GM18951 (cell line): ENCODE data around the gene MYO1D.

ENCODE experiments used
- POLR2A ChIP-seq: IDR thresholded peaks from 4 replicates; pipeline ENCODE4 v1.6.1; 2011; ENCODE audit warnings: mild to moderate bottlenecking; ENCODE audit not compliant: insufficient read length, insufficient read depth; ENCODE audit errors: extremely low read depth
- in situ Hi-C: fragments of 300-500 bp; cut with MboI; formaldehyde crosslinking; loops from one replicate; pipeline ENCODE4 v1.12.0; 2022; ENCODE audit warnings: low sequenced_read_pairs, mixed read lengths, inconsistent platforms; ENCODE audit not compliant: unreplicated experiment

MYO1D gene

DNA sequence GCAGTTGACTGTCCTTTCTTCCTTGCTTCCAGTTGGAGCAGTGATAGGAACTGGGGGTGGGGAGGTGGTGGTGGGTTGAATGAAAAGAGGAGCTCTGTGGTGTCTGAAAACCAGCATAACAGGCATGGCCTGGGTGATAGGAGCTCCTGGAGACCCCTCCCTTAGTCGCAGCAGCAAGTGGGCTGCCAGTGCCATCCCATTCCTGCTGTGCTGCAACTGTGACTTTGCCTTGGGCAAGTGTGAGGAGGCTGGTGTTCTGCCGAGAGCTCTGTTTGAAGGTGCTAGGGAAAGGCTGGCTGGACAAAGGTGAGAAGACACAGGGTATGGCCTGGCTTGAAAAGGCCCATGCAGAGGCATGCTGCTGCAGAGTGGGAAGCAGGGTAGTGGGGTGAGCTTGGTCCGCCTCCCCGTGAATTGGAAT, 392.9 kb downstream of the MYO1D start:
- no peak for TF ChIP-seq POLR2A
- in situ Hi-C loops = no loop called here

DNA sequence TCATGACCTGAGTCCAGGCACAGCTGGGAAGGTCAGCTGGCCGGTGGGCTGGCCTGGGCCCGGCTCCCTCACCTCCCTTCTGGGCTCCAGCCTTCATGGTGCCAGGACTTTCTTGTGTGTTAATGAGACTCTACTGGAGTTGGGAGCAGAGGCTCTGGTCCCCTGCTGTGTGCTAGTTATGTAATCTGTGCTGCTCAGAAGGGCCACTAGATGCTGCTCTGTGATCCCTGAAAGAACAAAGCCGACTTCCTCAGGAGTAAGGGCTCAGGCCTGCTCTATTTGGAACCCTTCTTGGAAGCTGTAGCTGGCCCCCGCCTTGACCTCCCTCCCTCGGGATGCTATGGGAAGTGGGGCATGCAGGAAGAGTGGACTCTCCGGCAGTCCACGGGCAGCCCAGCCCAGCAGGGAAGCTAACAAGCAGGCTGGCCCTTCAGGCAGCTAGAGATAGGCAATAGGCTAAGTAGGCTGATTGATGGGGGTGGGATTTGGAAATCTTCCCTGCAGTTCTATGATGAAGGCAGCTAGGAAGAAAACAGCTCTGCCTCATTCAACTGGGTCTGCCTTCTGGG, 393.4 kb downstream of the MYO1D start:
- TF ChIP-seq POLR2A = no peak

DNA sequence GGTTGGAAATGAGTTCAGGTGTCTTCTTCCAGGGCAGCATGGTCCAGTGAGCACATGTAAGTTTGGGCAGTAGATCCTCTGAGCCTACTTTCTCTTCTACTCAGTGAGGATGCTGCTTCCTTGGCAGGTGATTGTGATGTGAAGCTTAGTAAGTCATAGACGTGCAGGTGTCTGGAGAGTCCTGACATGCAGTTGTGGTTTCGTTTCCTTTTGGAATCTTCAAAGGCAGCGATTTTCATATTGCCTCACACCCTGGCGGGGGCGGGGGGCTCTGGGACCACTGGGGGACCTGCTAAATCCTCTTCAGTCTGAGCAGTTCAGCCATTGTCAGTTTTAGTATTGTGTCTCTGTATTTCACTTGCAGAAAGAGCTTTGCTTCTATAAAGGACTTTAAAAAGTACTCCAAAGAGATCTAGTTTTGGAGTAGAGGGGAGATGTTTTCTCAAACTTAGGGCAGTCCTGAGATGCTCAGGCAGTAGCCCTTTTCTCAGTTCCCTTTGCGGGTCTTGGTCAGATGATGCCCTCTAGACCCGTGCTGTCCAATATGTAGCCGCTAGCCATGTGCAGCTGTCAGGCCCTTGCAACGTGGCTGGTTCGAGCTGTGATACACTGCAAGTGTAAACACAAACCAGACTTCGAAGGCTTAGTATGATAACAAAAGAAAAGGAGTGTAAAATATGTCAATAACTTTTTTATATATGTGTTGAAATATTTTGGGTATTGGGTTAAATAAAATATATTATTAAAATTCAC, 394.2 kb downstream of the MYO1D start:
- TF ChIP-seq POLR2A = no peak
- in situ Hi-C loops = no loop called here

More for the DNA sequence above, 393.4 kb downstream of the MYO1D start:
- in situ Hi-C loops = no loop called here

DNA sequence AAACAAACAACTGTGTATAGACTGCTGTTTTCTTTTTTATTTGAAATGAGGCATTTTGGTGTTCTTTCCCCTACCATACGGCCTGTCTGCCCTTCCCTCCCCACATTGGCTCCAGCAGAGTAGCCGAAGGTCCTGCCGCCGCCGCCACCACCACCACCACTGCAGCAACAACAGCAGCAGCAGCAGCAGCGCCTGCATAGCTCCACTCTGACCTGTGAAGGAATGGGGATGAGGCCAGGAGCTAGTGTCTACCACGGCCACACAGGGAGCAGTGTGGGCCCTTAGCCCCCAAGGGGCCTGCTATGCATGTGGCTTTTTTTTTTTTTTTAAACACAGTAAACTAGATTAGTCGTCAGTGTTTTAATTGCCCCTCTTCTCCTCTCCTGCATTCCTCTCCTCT, 395.7 kb downstream of the MYO1D start:
- TF ChIP-seq POLR2A = no peak
- in situ Hi-C loops = no loop called here

GRCh38 chr17:32479074-32479617, 397.8 kb downstream of the MYO1D start:
- TF ChIP-seq POLR2A = no peak
- in situ Hi-C loops = loop anchor here (5.0 kb wide), 1 partner anchor 128 kb away; no protein-coding TSS in a partner anchor

DNA sequence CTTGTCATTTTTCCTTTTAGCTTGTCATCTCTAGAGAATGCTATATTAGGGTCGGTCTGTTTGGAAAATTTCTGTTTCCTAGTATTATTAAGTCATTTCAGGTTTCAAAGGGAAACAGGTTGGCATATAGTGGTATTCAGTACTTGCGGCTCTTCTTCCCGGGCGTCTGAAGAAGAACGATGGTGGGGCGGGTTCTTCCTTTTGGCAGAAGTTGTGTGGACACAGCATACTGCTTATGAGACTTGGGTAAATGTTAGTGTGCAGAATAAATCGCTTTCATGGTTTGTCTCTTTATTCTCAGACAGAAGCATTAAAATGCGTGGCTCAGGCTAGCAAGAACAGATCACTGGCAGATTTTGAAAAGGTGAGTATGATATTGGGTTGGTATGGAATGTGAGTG, 399.7 kb downstream of the MYO1D start:
- no peak for TF ChIP-seq POLR2A
- in situ Hi-C loops = loop anchor here (5.0 kb wide), 1 partner anchor 130 kb away; no protein-coding TSS in a partner anchor

- in situ Hi-C loops = loop anchor here (5.0 kb wide), 1 partner anchor 132 kb away; no protein-coding TSS in a partner anchor
These were observed 401.7 kb downstream of the MYO1D start for GRCh38 chr17:32475258-32475657.

DNA sequence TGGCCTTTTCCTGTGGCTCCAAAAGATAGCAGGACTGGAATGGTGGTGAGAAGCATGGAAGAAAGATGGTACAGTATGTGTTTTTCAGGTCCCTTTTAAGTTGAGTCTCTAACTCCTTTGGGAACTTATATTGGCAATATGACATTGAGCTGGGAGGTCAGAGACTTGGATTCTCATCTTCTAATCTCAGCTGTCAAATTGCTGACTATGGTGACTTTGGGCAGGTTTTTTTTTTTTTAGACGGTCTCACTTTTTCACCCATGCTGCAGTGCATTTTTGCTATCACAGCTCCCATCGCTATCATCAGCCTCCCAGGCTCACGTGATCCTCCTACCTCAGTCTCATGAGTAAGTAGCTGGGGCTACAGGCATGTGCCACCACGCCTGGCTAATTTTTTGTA, 405.3 kb downstream of the MYO1D start:
- TF ChIP-seq POLR2A = no peak
- in situ Hi-C loops = no loop called here

More at GRCh38 chr17:32475258-32475657, 401.7 kb downstream of the MYO1D start:
- no peak for TF ChIP-seq POLR2A

DNA sequence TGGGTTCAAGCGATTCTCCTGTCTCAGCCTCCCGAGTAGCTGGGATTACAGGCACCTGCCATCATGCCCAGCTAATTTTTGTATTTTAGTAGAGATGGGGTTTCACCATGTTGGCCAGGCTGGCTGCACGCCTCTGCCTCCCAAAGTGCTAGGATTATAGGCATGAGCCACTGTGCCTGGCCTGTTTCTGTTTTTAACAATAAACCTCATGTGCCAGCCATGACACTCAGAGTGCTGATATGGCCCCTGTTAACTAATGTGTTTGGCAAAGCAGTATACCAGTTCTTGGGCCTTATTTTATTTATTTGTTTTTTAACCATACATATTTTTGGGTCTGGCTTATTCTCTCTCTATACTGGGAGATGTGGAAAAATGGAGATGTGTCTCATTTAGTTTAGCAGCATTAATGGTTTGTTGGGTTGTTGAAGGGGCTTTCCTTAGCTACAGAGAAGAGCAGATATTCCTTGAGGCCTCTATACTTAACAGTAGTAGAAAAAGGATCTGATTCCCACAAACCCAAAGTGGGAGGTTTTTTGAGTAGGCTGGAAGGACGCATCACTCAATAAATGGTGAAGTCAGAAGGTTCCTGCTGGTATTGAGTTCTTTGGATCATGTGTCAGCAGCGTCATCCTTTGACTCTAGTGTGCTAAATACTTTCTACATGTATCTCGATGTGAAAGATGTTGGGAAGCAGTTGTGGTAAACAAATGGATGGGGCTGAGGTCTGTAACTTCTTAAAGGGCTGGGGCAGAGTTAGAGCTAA, 406.3 kb downstream of the MYO1D start:
- no peak for TF ChIP-seq POLR2A
- in situ Hi-C loops = no loop called here

DNA sequence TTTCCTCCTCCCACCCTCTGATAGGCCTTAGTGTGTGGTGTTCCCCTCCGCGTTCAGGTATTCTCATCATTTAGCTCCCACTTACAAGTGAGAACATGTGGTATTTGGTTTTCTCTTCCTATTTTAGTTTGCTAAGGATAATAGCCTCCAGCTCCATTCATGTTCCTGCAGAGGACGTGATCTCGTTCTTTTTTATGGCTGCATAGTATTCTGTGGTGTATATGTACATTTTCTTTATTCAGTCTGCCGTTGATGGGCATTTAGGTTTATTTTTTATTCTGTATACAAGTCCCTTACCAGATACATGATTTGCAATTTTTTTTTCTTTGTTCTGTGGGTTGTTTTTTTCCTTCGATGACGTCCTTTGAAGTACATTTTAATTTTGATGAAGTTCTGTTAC, 409.0 kb downstream of the MYO1D start:
- in situ Hi-C loops = no loop called here
- no peak for TF ChIP-seq POLR2A

GRCh38 chr17:32464374-32464773, 412.6 kb downstream of the MYO1D start:
- no peak for TF ChIP-seq POLR2A
- in situ Hi-C loops = no loop called here

- TF ChIP-seq POLR2A = no peak
- in situ Hi-C loops = no loop called here
These were observed 413.6 kb downstream of the MYO1D start for GRCh38 chr17:32463304-32463703.

GRCh38 chr17:32461853-32462617, 414.9 kb downstream of the MYO1D start:
- in situ Hi-C loops = no loop called here

GRCh38 chr17:32461498-32461852, 415.4 kb downstream of the MYO1D start:
- in situ Hi-C loops = no loop called here
- no peak for TF ChIP-seq POLR2A

More at GRCh38 chr17:32461853-32462617, 414.9 kb downstream of the MYO1D start:
- TF ChIP-seq POLR2A = no peak
